Psoas muscle (tissue), 8 donors: Measurements from ENCODE around the gene HEMGN. TPM values are rescaled to one million over a fixed set of nuclear protein-coding genes. Genes with fewer than 3 reads are reported as not detected.
A peak's percentile ranks its signal among the peaks of the same experiment; 100 is the strongest.

Experiments
- ATAC-seq, 4 donors: fragments of 200-7000 bp; cut with Tn5 transposase; one replicate each; pipeline ENCODE4 v1.9.1; 2020; ENCODE audit warnings: moderate library complexity in 3 of 4, mild to moderate bottlenecking in 2 of 4
- DNase-seq, 2 donors: peaks; one replicate each; pipeline ENCODE4 v3.0.0-alpha.2; 2020
- H3K27ac ChIP-seq: fragments of 200-600 bp; one replicate; pipeline ENCODE4 v1.8.0; 2022
- H3K27me3 ChIP-seq, 3 donors: fragments of 200-600 bp in 1 of 3; one replicate each; pipeline versions ENCODE4 v1.6.1 to v1.8.0; 2013 to 2022; ENCODE audit warnings: low read length in 2 of 3, mild to moderate bottlenecking in 2 of 3, moderate library complexity in 1 of 3; ENCODE audit not compliant: insufficient read depth in 3 of 3
- H3K36me3 ChIP-seq, 2 donors: fragments of 200-600 bp in 1 of 2; one replicate each; pipeline versions ENCODE4 v1.6.1 to v1.8.0; 2013 to 2022; ENCODE audit warnings: low read depth in 1 of 2, mild to moderate bottlenecking in 1 of 2, moderate library complexity in 1 of 2; ENCODE audit not compliant: insufficient read depth in 1 of 2
- H3K4me1 ChIP-seq: fragments of 200-600 bp; one replicate; pipeline ENCODE4 v1.8.0; 2022
- H3K4me3 ChIP-seq: fragments of 200-600 bp; one replicate; pipeline ENCODE4 v1.8.0; 2022; ENCODE audit warnings: mild to moderate bottlenecking
- H3K9me3 ChIP-seq: fragments of 200-600 bp; one replicate; pipeline ENCODE4 v1.8.0; 2022
- CTCF ChIP-seq: fragments of 200-600 bp; IDR thresholded peaks from one replicate; pipeline ENCODE4 v1.8.0; 2022; ENCODE audit warnings: antibody characterized with exemption
- WGBS, 3 donors: extraction: QIAGEN DNeasy Blood & Tissue Kit; methylation state at CpG; one replicate each; pipeline versions ENCODE4 v1.1.6 to v1.1.7; 2013; 5-methylcytosine and 5-hydroxymethylcytosine counted together
- intact Hi-C, 2 donors: fragments of 100-400 bp; cut with DNase I; formaldehyde crosslinking; loops; one replicate each; pipeline versions ENCODE4 v1.11.0 to v1.14.2; 2022
- polyA plus RNA-seq, 3 donors: library from polyadenylated mRNA; stranded (reverse); fragments of 200-250 nt; gene quantifications; one replicate each; pipeline ENCODE4 v1.2.3, GENCODE V29; 2013
- total RNA-seq, 4 donors: library from RNA; stranded (reverse); fragmentation: NEBNext Ultra II Directional in 2 of 4; extraction: Animal tissue kit (Norgen Biotek cat#: 25700) in 2 of 4; gene quantifications; one replicate each; pipeline versions ENCODE4 v1.2.1 to v1.2.4, GENCODE V29; 2021 to 2023
- donor health status: healthy with polysubstance abuse.
- donor health status: DM: no; HTN: no; CAD: no; lungs with moderate emphysema.
- donor health status: Bipolar disorder and iron deficiency.
- donor health status: healthy.
- donor health status: DM: yes; HTN: yes; CAD: no.
- donor health status: DM: no; HTN: no; CAD: no.
- donor health status: DM: no; HTN: no; CAD: no.
- donor health status: DM: yes; HTN: yes; CAD: no.

The HEMGN gene
- total and polyA plus RNA-seq, 7 donors, result 0.71 TPM; not detected in 6

GRCh38 chr9:97903177-97903576 is 34.8 kb downstream of the HEMGN start:
- intact Hi-C loops, result loop anchor here in 1 of 2 donors (10.0 kb wide), 1 partner anchor 438 kb away; no protein-coding TSS in a partner anchor
- H3K27me3 ChIP-seq, result no peaks in the 10 kb centered on the region
- TF ChIP-seq CTCF, result no peak
- no peak for DNase-seq
- H3K4me1 ChIP-seq, result peaks cover 9% of the 10 kb centered on the region
- H3K36me3 ChIP-seq, result peaks cover 0 to 26% of the 10 kb centered on the region in 2 donors
- no peak overlapping the region for H3K27ac ChIP-seq
- WGBS, 3 donors, result 77 to 88% (median 81%) methylated on average over 1 of the region's 1 CpG
- no peak overlapping the region for H3K4me3 ChIP-seq
- ATAC-seq, result no peak
- no peaks in the 10 kb centered on the region for H3K9me3 ChIP-seq

GRCh38 chr9:97900738-97901565 is 37.0 kb downstream of the HEMGN start:
- Histone ChIP-seq H3K27me3 (no peaks in the 10 kb centered on the region), H3K4me3 (no peak overlapping the region), H3K27ac (no peak overlapping the region), H3K36me3 (peaks cover 0 to 32% of the 10 kb centered on the region in 2 donors), H3K9me3 (no peaks in the 10 kb centered on the region), H3K4me1 (peaks cover 2% of the 10 kb centered on the region)
- peak; percentile 70 for TF ChIP-seq CTCF
- 48 to 53% (median 50%) methylated on average over 5 of the region's 5 CpGs for WGBS, 3 donors
- ATAC-seq, result peak in 2 of 4 donors; percentile 55 to 71
- no peak for DNase-seq
- intact Hi-C loops, result loop anchor here in 1 of 2 donors (2.0 to 10.0 kb wide), 2 partner anchors 190 to 436 kb away; no protein-coding TSS in a partner anchor

GRCh38 chr9:97900103-97900737 is 37.8 kb downstream of the HEMGN start:
- 81 to 86% (median 83%) methylated on average over 9 of the region's 9 CpGs for WGBS, 3 donors
- H3K27ac ChIP-seq, result no peak overlapping the region
- no peaks in the 10 kb centered on the region for H3K4me1 ChIP-seq
- no peaks in the 10 kb centered on the region for H3K9me3 ChIP-seq
- no peak overlapping the region for H3K4me3 ChIP-seq
- no peaks in the 10 kb centered on the region for H3K27me3 ChIP-seq
- DNase-seq, result no peak
- TF ChIP-seq CTCF, result no peak
- no peak for ATAC-seq
- H3K36me3 ChIP-seq, result peaks cover 0 to 37% of the 10 kb centered on the region in 2 donors
- intact Hi-C loops, result loop anchor here in 1 of 2 donors (2.0 to 10.0 kb wide), 2 partner anchors 189 to 435 kb away; no protein-coding TSS in a partner anchor

GRCh38 chr9:97895695-97896332 is 42.2 kb downstream of the HEMGN start:
- no peak for TF ChIP-seq CTCF
- DNase-seq, result no peak
- no peaks in the 10 kb centered on the region for H3K9me3 ChIP-seq
- H3K36me3 ChIP-seq, result peaks cover 0 to 22% of the 10 kb centered on the region in 2 donors
- 74 to 80% (median 78%) methylated on average over 6 of the region's 6 CpGs for WGBS, 3 donors
- ATAC-seq, result no peak
- H3K4me3 ChIP-seq, result no peak overlapping the region
- H3K4me1 ChIP-seq, result no peaks in the 10 kb centered on the region
- H3K27ac ChIP-seq, result no peak overlapping the region
- no peaks in the 10 kb centered on the region for H3K27me3 ChIP-seq
- intact Hi-C loops, result no loop called here
